Epidermal melanocyte (primary cell): ENCODE results near the gene SPDYE5.

Experiments
- DNase-seq: peaks from one replicate; pipeline ENCODE4 v3.0.0; 2011; ENCODE audit warnings: low spot score; ENCODE audit not compliant: insufficient read length

The SPDYE5 gene

GRCh38 chr7:75536940-75537538 is 44.9 kb downstream of the SPDYE5 start:
- DNase-seq, result no peak

GRCh38 chr7:75537731-75538130 is 45.6 kb downstream of the SPDYE5 start:
- no peak for DNase-seq

- DNase-seq, result no peak
These were observed 54.3 kb downstream of the SPDYE5 start for GRCh38 chr7:75546237-75547015.
